ENCODE data around the gene KCNIP4. TPM values are rescaled to one million over a fixed set of nuclear protein-coding genes. Genes with fewer than 3 reads are reported as not detected.

KCNIP4 gene
- total RNA-seq, 2 experiments from 2014 or later: not detected

DNA sequence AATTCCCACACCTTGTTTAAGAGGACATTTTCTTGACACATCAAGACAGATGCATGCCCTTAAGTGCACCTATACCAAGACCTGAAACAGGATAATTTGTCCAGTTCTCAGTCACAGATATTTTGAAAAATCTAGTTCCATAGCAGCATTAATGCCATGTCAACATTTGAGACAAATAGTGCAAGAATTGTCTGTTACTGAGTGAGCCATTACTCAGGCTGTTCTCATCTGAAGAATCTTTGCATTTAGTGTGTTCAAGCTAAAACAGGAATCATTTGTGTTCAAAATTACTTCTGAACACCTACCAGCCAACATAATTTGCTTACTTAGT lies 354.9 kb downstream of the KCNIP4 start:
- H3K4me3 Mint-ChIP-seq: no peak overlapping the region
- H3K36me3 Mint-ChIP-seq (ENCODE audit: low read depth): no peaks in the 10 kb centered on the region
- ChIA-PET CTCF (no interaction called here), POLR2A (no interaction called here)
- no peak for DNase-seq
- no peaks in the 10 kb centered on the region for H3K27me3 Mint-ChIP-seq
- H3K9me3 Mint-ChIP-seq: peaks cover 6% of the 10 kb centered on the region
- no peaks in the 10 kb centered on the region for H3K4me1 Mint-ChIP-seq
- H3K27ac Mint-ChIP-seq: no peak overlapping the region

- ChIA-PET POLR2A (no interaction called here), CTCF (no interaction called here)
- DNase-seq: no peak
- no peaks in the 10 kb centered on the region for H3K27me3 Mint-ChIP-seq
- no peak overlapping the region for H3K4me3 Mint-ChIP-seq
- H3K4me1 Mint-ChIP-seq: no peaks in the 10 kb centered on the region
- peaks cover 6% of the 10 kb centered on the region for H3K9me3 Mint-ChIP-seq
- no peak overlapping the region for H3K27ac Mint-ChIP-seq
- H3K36me3 Mint-ChIP-seq (ENCODE audit: low read depth): no peaks in the 10 kb centered on the region
Measured at GRCh38 chr4:21592970-21593670, 355.5 kb downstream of the KCNIP4 start.

GRCh38 chr4:21577056-21577455 lies 371.5 kb downstream of the KCNIP4 start:
- Mint-ChIP-seq H3K27me3 (no peaks in the 10 kb centered on the region), H3K4me1 (no peaks in the 10 kb centered on the region), H3K27ac (no peak overlapping the region), H3K4me3 (no peak overlapping the region), H3K9me3 (peaks cover 2% of the 10 kb centered on the region), H3K36me3 (ENCODE audit: low read depth) (no peaks in the 10 kb centered on the region)
- POLR2A ChIA-PET: no interaction called here
- CTCF ChIA-PET: no interaction called here
- no peak for DNase-seq

DNA sequence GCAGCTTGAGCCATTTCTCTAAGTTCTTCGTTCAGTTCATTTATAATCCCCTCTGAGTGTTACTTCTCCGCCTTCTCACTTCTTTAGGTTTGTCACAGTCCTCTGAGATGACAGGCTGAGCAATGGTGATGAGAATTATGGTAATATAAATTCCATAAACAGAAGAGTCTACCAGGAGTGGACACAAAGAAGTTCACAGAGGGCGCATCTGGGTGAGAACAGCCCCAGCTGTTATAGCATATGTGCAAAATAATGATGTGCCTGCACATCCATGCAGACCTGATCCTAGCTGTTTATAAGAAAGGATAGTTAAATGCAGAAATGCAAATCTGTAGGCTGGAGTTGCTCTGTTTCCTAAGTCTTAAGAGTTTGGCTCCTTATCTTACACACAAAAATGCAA lies 377.5 kb downstream of the KCNIP4 start:
- Mint-ChIP-seq H3K27me3 (no peaks in the 10 kb centered on the region), H3K4me3 (no peak overlapping the region), H3K27ac (no peak overlapping the region), H3K4me1 (no peaks in the 10 kb centered on the region), H3K36me3 (ENCODE audit: low read depth) (no peaks in the 10 kb centered on the region), H3K9me3 (peaks cover 2% of the 10 kb centered on the region)
- ChIA-PET POLR2A (no interaction called here), CTCF (no interaction called here)
- no peak for DNase-seq

DNA sequence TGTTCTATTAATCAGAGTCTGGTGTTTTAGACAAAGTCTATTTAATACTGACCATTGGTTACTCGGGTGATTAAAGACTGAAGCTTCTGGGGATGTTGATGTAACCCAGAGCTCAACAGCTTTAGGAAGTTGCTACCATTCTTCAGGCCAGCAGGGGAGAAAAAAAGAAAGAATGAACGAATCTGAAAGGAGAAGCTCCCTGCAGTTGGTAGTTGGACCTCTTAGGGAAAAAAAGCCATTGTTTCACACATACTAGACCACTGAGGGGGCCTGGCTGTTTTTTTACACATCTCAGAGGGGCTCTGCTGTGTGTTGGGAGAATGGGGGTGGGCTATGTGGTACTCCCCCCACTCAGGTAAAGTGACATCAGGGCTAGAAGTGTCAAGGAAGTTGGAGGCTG lies 378.9 kb downstream of the KCNIP4 start:
- no peaks in the 10 kb centered on the region for H3K27me3 Mint-ChIP-seq
- ChIA-PET POLR2A (no interaction called here), CTCF (no interaction called here)
- H3K9me3 Mint-ChIP-seq: peaks cover 2% of the 10 kb centered on the region
- DNase-seq: no peak
- no peak overlapping the region for H3K4me3 Mint-ChIP-seq
- H3K36me3 Mint-ChIP-seq (ENCODE audit: low read depth): no peaks in the 10 kb centered on the region
- no peaks in the 10 kb centered on the region for H3K4me1 Mint-ChIP-seq
- no peak overlapping the region for H3K27ac Mint-ChIP-seq

DNA sequence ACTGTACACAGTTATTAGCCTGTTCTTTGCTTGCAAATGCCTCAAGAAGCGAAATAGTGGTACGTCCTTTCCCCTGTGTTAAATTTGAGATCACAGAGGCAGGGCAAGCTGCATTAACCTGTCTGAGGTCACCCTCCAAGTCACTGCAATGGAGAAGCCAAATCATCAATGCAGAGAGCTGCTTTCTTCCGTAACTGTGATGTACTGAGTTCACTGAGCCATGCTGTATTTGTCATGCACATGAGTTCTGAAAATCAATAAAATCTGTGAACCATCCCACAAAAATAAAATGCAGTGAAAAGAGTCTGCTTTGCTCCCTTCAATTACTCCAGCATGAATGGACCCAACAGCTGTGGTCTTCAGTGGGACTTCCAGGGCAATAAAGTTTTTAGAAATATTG lies 393.5 kb downstream of the KCNIP4 start:
- Mint-ChIP-seq H3K9me3 (peaks cover 4% of the 10 kb centered on the region), H3K36me3 (ENCODE audit: low read depth) (no peaks in the 10 kb centered on the region), H3K4me3 (no peak overlapping the region), H3K4me1 (no peaks in the 10 kb centered on the region), H3K27me3 (no peaks in the 10 kb centered on the region), H3K27ac (no peak overlapping the region)
- CTCF ChIA-PET: no interaction called here
- POLR2A ChIA-PET: no interaction called here
- no peak for DNase-seq

GRCh38 chr4:21554500-21554899 lies 394.1 kb downstream of the KCNIP4 start:
- H3K27ac Mint-ChIP-seq: no peak overlapping the region
- no peaks in the 10 kb centered on the region for H3K36me3 Mint-ChIP-seq (ENCODE audit: low read depth)
- no peaks in the 10 kb centered on the region for H3K27me3 Mint-ChIP-seq
- H3K9me3 Mint-ChIP-seq: peaks cover 4% of the 10 kb centered on the region
- H3K4me1 Mint-ChIP-seq: no peaks in the 10 kb centered on the region
- POLR2A ChIA-PET: no interaction called here
- H3K4me3 Mint-ChIP-seq: no peak overlapping the region
- CTCF ChIA-PET: no interaction called here
- no peak for DNase-seq

GRCh38 chr4:21554066-21554465 lies 394.5 kb downstream of the KCNIP4 start:
- no peak for DNase-seq
- H3K27ac Mint-ChIP-seq: no peak overlapping the region
- no peaks in the 10 kb centered on the region for H3K27me3 Mint-ChIP-seq
- ChIA-PET POLR2A (no interaction called here), CTCF (no interaction called here)
- no peaks in the 10 kb centered on the region for H3K36me3 Mint-ChIP-seq (ENCODE audit: low read depth)
- H3K4me3 Mint-ChIP-seq: no peak overlapping the region
- no peaks in the 10 kb centered on the region for H3K4me1 Mint-ChIP-seq
- peaks cover 4% of the 10 kb centered on the region for H3K9me3 Mint-ChIP-seq

DNA sequence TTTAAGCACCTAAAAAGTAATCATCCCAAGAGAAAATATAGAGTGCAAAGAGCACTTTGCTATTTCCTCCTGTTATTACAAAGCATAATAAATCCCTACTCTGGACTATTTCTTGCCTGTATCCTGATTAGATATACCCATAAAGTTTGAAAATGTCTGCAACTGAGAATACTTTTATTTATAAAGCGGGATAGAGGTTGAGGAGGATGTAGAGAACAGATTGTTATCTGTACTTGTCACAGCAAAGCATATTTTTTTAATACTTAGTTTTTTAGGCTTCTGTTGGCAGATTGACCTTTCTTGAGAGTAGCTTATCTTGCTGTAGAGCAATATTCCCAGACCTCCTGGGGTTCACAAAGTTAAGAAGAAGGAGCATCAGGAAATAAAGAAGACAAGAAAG lies 396.1 kb downstream of the KCNIP4 start:
- ChIA-PET CTCF (no interaction called here), POLR2A (no interaction called here)
- H3K4me1 Mint-ChIP-seq: no peaks in the 10 kb centered on the region
- DNase-seq: no peak
- H3K36me3 Mint-ChIP-seq (ENCODE audit: low read depth): no peaks in the 10 kb centered on the region
- no peaks in the 10 kb centered on the region for H3K27me3 Mint-ChIP-seq
- no peak overlapping the region for H3K27ac Mint-ChIP-seq
- H3K9me3 Mint-ChIP-seq: peaks cover 4% of the 10 kb centered on the region
- no peak overlapping the region for H3K4me3 Mint-ChIP-seq

- H3K27ac Mint-ChIP-seq: no peak overlapping the region
- no peak overlapping the region for H3K4me3 Mint-ChIP-seq
- H3K9me3 Mint-ChIP-seq: peaks cover 11% of the 10 kb centered on the region
- no peaks in the 10 kb centered on the region for H3K27me3 Mint-ChIP-seq
- POLR2A ChIA-PET: no interaction called here
- DNase-seq: no peak
- H3K36me3 Mint-ChIP-seq (ENCODE audit: low read depth): no peaks in the 10 kb centered on the region
- CTCF ChIA-PET: no interaction called here
- no peaks in the 10 kb centered on the region for H3K4me1 Mint-ChIP-seq
Measured at GRCh38 chr4:21544955-21545354, 403.6 kb downstream of the KCNIP4 start.

GRCh38 chr4:21544415-21544814 lies 404.2 kb downstream of the KCNIP4 start:
- POLR2A ChIA-PET: no interaction called here
- no peaks in the 10 kb centered on the region for H3K36me3 Mint-ChIP-seq (ENCODE audit: low read depth)
- H3K4me3 Mint-ChIP-seq: no peak overlapping the region
- no peaks in the 10 kb centered on the region for H3K4me1 Mint-ChIP-seq
- CTCF ChIA-PET: no interaction called here
- no peak overlapping the region for H3K27ac Mint-ChIP-seq
- H3K27me3 Mint-ChIP-seq: no peaks in the 10 kb centered on the region
- peaks cover 11% of the 10 kb centered on the region for H3K9me3 Mint-ChIP-seq
- no peak for DNase-seq

DNA sequence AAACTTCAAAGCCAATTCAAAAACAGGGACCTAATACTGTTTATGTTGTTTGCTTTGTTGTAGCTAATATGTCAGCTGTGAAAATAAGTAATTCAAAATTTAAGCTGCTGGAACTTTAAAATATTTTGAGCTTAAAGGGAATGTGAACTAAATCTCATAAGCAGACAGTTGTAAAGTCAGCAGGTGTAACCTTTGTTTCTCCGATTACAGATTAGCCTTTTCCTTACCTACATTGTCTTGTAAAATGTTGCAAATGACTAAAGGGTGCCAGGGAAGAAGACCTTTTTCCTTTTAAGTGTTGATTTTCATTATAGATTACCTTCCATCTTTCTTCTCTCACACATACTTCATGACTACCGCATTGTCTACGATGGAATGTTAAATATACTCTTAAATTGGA lies 405.1 kb downstream of the KCNIP4 start:
- Mint-ChIP-seq H3K27me3 (no peaks in the 10 kb centered on the region), H3K4me1 (no peaks in the 10 kb centered on the region), H3K4me3 (no peak overlapping the region), H3K36me3 (ENCODE audit: low read depth) (no peaks in the 10 kb centered on the region), H3K27ac (no peak overlapping the region), H3K9me3 (peaks cover 13% of the 10 kb centered on the region)
- DNase-seq: no peak
- POLR2A ChIA-PET: no interaction called here
- CTCF ChIA-PET: no interaction called here

DNA sequence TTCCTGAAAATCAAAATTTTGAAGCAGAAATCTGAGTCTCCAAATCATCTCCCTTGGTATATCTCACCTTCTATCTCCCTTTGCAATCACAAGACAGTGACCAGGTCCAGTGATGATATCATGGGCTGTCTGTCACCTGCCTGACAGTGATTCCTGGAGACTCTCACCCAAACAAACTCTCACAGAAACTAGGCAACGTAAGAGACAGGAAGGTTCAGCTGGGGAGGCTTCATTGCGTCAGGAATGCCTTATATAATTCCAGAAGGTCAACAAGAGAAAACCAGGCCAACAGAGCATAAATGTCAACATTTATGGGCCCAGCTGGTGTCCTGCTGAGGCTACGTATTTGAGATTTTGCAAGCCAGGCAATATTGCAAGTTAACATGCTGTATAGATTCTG lies 412.7 kb downstream of the KCNIP4 start:
- Mint-ChIP-seq H3K4me1 (no peaks in the 10 kb centered on the region), H3K4me3 (no peak overlapping the region), H3K36me3 (ENCODE audit: low read depth) (no peaks in the 10 kb centered on the region), H3K27ac (no peak overlapping the region), H3K27me3 (no peaks in the 10 kb centered on the region), H3K9me3 (peaks cover 2% of the 10 kb centered on the region)
- no peak for DNase-seq
- ChIA-PET CTCF (interaction anchor here (1.6 kb wide), 1 partner anchor 11 kb away, joined by 4 read pairs; no protein-coding TSS in a partner anchor), POLR2A (no interaction called here)

- DNase-seq: no peak
- POLR2A ChIA-PET: no interaction called here
- no peaks in the 10 kb centered on the region for H3K27me3 Mint-ChIP-seq
- no peaks in the 10 kb centered on the region for H3K4me1 Mint-ChIP-seq
- CTCF ChIA-PET: no interaction called here
- H3K9me3 Mint-ChIP-seq: peaks cover 6% of the 10 kb centered on the region
- H3K27ac Mint-ChIP-seq: no peak overlapping the region
- no peaks in the 10 kb centered on the region for H3K36me3 Mint-ChIP-seq (ENCODE audit: low read depth)
- H3K4me3 Mint-ChIP-seq: no peak overlapping the region
Measured at GRCh38 chr4:21531048-21531447, 417.5 kb downstream of the KCNIP4 start.

- CTCF ChIA-PET: no interaction called here
- no peaks in the 10 kb centered on the region for H3K36me3 Mint-ChIP-seq (ENCODE audit: low read depth)
- H3K4me3 Mint-ChIP-seq: no peak overlapping the region
- no peak for DNase-seq
- H3K27me3 Mint-ChIP-seq: no peaks in the 10 kb centered on the region
- H3K27ac Mint-ChIP-seq: no peak overlapping the region
- H3K4me1 Mint-ChIP-seq: no peaks in the 10 kb centered on the region
- POLR2A ChIA-PET: no interaction called here
- peaks cover 6% of the 10 kb centered on the region for H3K9me3 Mint-ChIP-seq
Measured at GRCh38 chr4:21529214-21529613, 419.4 kb downstream of the KCNIP4 start.

Measured in activated CD4-positive, alpha-beta memory T cell treated with anti-CD3 and anti-CD28 coated beads, Interleukin-2, amount 10 ng/mL, durations not matched to agents 7 days and 5 days (primary cell).